Measurements from ENCODE around the gene FBXO7.

FBXO7 gene

DNA sequence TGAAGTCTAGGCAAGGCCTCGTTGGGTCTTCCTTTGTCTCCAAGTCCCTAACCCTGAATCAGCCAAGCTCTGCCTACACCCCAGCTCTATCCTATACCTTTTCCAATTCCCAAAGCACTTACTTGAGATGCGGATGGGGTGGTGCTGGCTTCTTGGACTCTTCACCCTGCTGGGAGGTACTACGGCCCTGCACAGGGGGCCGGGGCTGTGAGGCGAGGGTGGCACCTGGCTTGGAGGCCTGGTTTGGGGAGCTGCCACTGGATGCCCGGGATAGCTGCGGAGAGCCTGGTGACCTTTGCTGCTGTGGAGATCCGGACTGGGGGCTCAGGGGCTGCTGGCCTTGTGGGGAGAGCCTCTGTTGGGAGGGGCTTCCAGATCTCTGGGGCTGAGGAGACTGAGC lies 43.3 kb downstream of the FBXO7 start:
- H3K9me3 ChIP-seq (ENCODE audit: insufficient read depth, low read depth, low read length) = no peaks in the 10 kb centered on the region
- H4K20me1 ChIP-seq (ENCODE audit: insufficient read depth, low read length, poor library complexity, severe bottlenecking) = no peaks in the 10 kb centered on the region
- H2AFZ ChIP-seq (ENCODE audit: low read length) = no peak overlapping the region
- H3K9me2 ChIP-seq (replicated peaks; ENCODE audit: low read depth, low read length) = no peaks in the 10 kb centered on the region
- H3K9ac ChIP-seq (ENCODE audit: low read depth, low read length, poor library complexity, severe bottlenecking) = no peak overlapping the region
- H3F3A ChIP-seq (ENCODE audit: low read depth) = no peaks in the 10 kb centered on the region
- H3K4me1 ChIP-seq (ENCODE audit: insufficient read depth, low read length, poor library complexity, severe bottlenecking) = no peaks in the 10 kb centered on the region
- H3K36me3 ChIP-seq (ENCODE audit: insufficient read depth, low read length) = no peaks in the 10 kb centered on the region
- no peak overlapping the region for H3K4me3 ChIP-seq (ENCODE audit: low read length, poor library complexity, severe bottlenecking)
- no peaks in the 10 kb centered on the region for H3K79me2 ChIP-seq (ENCODE audit: insufficient read depth, low read length)
- H3K27me3 ChIP-seq (ENCODE audit: insufficient read depth, low read length, poor library complexity, severe bottlenecking) = no peaks in the 10 kb centered on the region
- TF ChIP-seq, protein P1, sequence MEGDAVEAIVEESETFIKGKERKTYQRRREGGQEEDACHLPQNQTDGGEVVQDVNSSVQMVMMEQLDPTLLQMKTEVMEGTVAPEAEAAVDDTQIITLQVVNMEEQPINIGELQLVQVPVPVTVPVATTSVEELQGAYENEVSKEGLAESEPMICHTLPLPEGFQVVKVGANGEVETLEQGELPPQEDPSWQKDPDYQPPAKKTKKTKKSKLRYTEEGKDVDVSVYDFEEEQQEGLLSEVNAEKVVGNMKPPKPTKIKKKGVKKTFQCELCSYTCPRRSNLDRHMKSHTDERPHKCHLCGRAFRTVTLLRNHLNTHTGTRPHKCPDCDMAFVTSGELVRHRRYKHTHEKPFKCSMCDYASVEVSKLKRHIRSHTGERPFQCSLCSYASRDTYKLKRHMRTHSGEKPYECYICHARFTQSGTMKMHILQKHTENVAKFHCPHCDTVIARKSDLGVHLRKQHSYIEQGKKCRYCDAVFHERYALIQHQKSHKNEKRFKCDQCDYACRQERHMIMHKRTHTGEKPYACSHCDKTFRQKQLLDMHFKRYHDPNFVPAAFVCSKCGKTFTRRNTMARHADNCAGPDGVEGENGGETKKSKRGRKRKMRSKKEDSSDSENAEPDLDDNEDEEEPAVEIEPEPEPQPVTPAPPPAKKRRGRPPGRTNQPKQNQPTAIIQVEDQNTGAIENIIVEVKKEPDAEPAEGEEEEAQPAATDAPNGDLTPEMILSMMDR (conservative IDR thresholded peaks at IDR 0.05; ENCODE audit: low read length) = no peak
- no peak for TF ChIP-seq EZH2phosphoT487 (IDR thresholded peaks at IDR 0.05; ENCODE audit: borderline replicate concordance)
- no peak overlapping the region for H3K4me2 ChIP-seq (ENCODE audit: low read depth, low read length, poor library complexity, severe bottlenecking)

DNA sequence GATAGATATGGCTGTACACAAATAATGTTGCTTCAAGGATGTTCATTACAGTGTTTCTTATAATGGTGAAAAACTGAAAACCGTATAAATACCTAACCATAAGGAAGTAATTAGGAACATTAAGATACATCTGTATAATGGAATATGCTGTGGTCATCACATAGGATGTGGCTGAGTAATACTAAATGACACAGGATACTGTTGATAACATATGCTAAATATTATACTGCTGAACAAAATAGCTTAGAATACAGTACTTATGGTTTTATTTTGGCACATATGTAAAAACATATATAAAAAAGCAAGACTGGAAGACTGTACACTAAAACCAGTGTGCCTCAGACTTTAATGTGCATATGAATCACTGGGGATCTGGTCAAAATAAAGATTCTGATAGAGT lies 43.8 kb downstream of the FBXO7 start:
- no peak overlapping the region for H3K9ac ChIP-seq (ENCODE audit: low read depth, low read length, poor library complexity, severe bottlenecking)
- no peaks in the 10 kb centered on the region for H3F3A ChIP-seq (ENCODE audit: low read depth)
- TF ChIP-seq EZH2phosphoT487 (IDR thresholded peaks at IDR 0.05; ENCODE audit: borderline replicate concordance) = no peak
- TF ChIP-seq, protein P1 (conservative IDR thresholded peaks at IDR 0.05; ENCODE audit: low read length) = no peak

DNA sequence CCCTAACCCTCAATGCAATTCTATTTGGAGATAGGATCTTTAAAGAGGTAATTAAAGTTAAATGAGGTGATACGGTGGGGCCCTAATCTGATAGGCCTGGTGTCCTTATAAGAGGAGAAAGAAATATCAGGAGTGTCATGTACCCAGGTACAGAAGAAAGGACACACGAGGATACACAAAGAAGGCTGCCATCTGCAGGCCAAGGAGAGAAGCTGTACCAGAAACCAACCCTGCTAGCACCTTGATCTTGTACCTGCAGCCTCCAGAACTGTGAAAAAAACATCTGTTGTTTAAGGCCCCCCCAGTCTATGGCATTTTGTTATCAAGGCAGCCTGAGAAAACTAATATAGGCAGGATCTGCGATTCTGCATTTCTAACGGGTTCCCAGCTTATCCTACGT lies 44.2 kb downstream of the FBXO7 start:
- Histone ChIP-seq H3K36me3 (ENCODE audit: insufficient read depth, low read length) (no peaks in the 10 kb centered on the region), H3K27me3 (ENCODE audit: insufficient read depth, low read length, poor library complexity, severe bottlenecking) (no peaks in the 10 kb centered on the region), H3K9ac (ENCODE audit: low read depth, low read length, poor library complexity, severe bottlenecking) (no peak overlapping the region), H3K4me1 (ENCODE audit: insufficient read depth, low read length, poor library complexity, severe bottlenecking) (no peaks in the 10 kb centered on the region), H2AFZ (ENCODE audit: low read length) (no peak overlapping the region), H3K4me3 (ENCODE audit: low read length, poor library complexity, severe bottlenecking) (no peak overlapping the region), H3F3A (ENCODE audit: low read depth) (no peaks in the 10 kb centered on the region), H4K20me1 (ENCODE audit: insufficient read depth, low read length, poor library complexity, severe bottlenecking) (no peaks in the 10 kb centered on the region), H3K9me3 (ENCODE audit: insufficient read depth, low read depth, low read length) (no peaks in the 10 kb centered on the region), H3K9me2 (replicated peaks; ENCODE audit: low read depth, low read length) (no peaks in the 10 kb centered on the region), H3K4me2 (ENCODE audit: low read depth, low read length, poor library complexity, severe bottlenecking) (no peak overlapping the region), H3K79me2 (ENCODE audit: insufficient read depth, low read length) (no peaks in the 10 kb centered on the region)
- TF ChIP-seq, protein P1 (conservative IDR thresholded peaks at IDR 0.05; ENCODE audit: low read length) = peak; percentile 48; the same call in 1 of the 2 replicates
- TF ChIP-seq EZH2phosphoT487 (IDR thresholded peaks at IDR 0.05; ENCODE audit: borderline replicate concordance) = no peak

More for the DNA sequence above, 43.8 kb downstream of the FBXO7 start:
- Histone ChIP-seq H3K4me2 (ENCODE audit: low read depth, low read length, poor library complexity, severe bottlenecking) (no peak overlapping the region), H3K36me3 (ENCODE audit: insufficient read depth, low read length) (no peaks in the 10 kb centered on the region), H3K4me3 (ENCODE audit: low read length, poor library complexity, severe bottlenecking) (no peak overlapping the region), H3K9me3 (ENCODE audit: insufficient read depth, low read depth, low read length) (no peaks in the 10 kb centered on the region), H2AFZ (ENCODE audit: low read length) (no peak overlapping the region), H4K20me1 (ENCODE audit: insufficient read depth, low read length, poor library complexity, severe bottlenecking) (no peaks in the 10 kb centered on the region), H3K4me1 (ENCODE audit: insufficient read depth, low read length, poor library complexity, severe bottlenecking) (no peaks in the 10 kb centered on the region), H3K27me3 (ENCODE audit: insufficient read depth, low read length, poor library complexity, severe bottlenecking) (no peaks in the 10 kb centered on the region), H3K9me2 (replicated peaks; ENCODE audit: low read depth, low read length) (no peaks in the 10 kb centered on the region), H3K79me2 (ENCODE audit: insufficient read depth, low read length) (no peaks in the 10 kb centered on the region)
